Activated CD8-positive, alpha-beta T cell treated with anti-CD3 and anti-CD28 coated beads, Interleukin-2, amount 10 ng/mL, durations not matched to agents 7 days and 5 days (primary cell): ENCODE data around the gene GPR162. TPM values are rescaled to one million over a fixed set of nuclear protein-coding genes. Genes with fewer than 3 reads are reported as not detected.
"Not testable (repeated sequence)": the region's sequence is repeated elsewhere in the genome, so short reads cannot be mapped to it uniquely, and the experiment has no call there.

ENCODE experiments used
- ATAC-seq: fragments of 150-1000 bp; cut with Tn5 transposase; one replicate; pipeline ENCODE4 v1.10.0; 2021; ENCODE audit warnings: moderate library complexity
- CTCF ChIA-PET: fragments of 350-600 bp; sonication (Branson Sonifier 250); formaldehyde crosslinking; loops from one replicate; lab custom pipeline; 2021; ENCODE audit warnings: antibody characterized with exemption; lab: Charles Lee
- POLR2A ChIA-PET: fragments of 350-600 bp; sonication (Branson Sonifier 250); formaldehyde crosslinking; loops from one replicate; lab custom pipeline; 2021; ENCODE audit warnings: antibody characterized with exemption; lab: Charles Lee
- DNase-seq: peaks from one replicate; pipeline ENCODE4 v3.0.0-alpha.2; 2020
- H3K27ac Mint-ChIP-seq: one replicate; pipeline ENCODE4 v1.8.0; 2021; ENCODE audit warnings: mild to moderate bottlenecking, mixed read lengths
- H3K27me3 Mint-ChIP-seq: one replicate; pipeline ENCODE4 v1.8.0; 2021; ENCODE audit warnings: low read depth, mixed read lengths
- H3K36me3 Mint-ChIP-seq: one replicate; pipeline ENCODE4 v1.8.0; 2021; ENCODE audit warnings: low read depth, mixed read lengths
- H3K4me1 Mint-ChIP-seq: one replicate; pipeline ENCODE4 v1.8.0; 2021; ENCODE audit warnings: low read depth, mixed read lengths
- H3K4me3 Mint-ChIP-seq: one replicate; pipeline ENCODE4 v1.8.0; 2021; ENCODE audit warnings: mild to moderate bottlenecking, mixed read lengths
- H3K9me3 Mint-ChIP-seq: one replicate; pipeline ENCODE4 v1.8.0; 2022; ENCODE audit warnings: mixed read lengths; ENCODE audit not compliant: insufficient read depth
- total RNA-seq, 2 experiments: library from RNA; stranded (reverse); gene quantifications; one replicate each; pipeline ENCODE4 v1.2.3, GENCODE V29; 2021

The GPR162 gene
- total RNA-seq, 2 experiments from 2014 or later: 0.13 to 0.34 TPM

GRCh38 chr12:6874015-6874368 is 52.4 kb downstream of the GPR162 start:
- not testable (repeated sequence) for ATAC-seq
- H3K4me1 Mint-ChIP-seq: peaks cover 50% of the 10 kb centered on the region
- POLR2A ChIA-PET: interaction anchor here (1.1 to 3.6 kb wide), 7 partner anchors 18 to 121 kb away, joined by 3 to 41 read pairs (median 5); partner anchors contain the start of genes C12orf57, MLF2 and RNU7-1

More at GRCh38 chr12:6874015-6874368, 52.4 kb downstream of the GPR162 start:
- not testable (repeated sequence) for H3K27me3 Mint-ChIP-seq, DNase-seq, H3K9me3 Mint-ChIP-seq
- peak overlapping the region; percentile 94 for H3K4me3 Mint-ChIP-seq
- H3K27ac Mint-ChIP-seq: peak overlapping the region; percentile 79
- CTCF ChIA-PET: interaction anchor here (0.8 to 6.1 kb wide), 8 partner anchors 9 to 119 kb away, joined by 4 to 121 read pairs (median 15); partner anchors contain the start of genes CDCA3, LRRC23 and USP5
- H3K36me3 Mint-ChIP-seq: peaks cover 59% of the 10 kb centered on the region

Other genes with a start within 250 kb of the GPR162 start
- gene CHD4, start 214.4 kb upstream of the GPR162 start, total RNA-seq: 100 to 1,000 TPM; 277 to 292 TPM
- 10 to 100 TPM; 16.5 to 16.8 TPM for gene LPAR5, start 185.9 kb upstream of the GPR162 start, total RNA-seq
- 1 to 10 TPM in 1 of 2 experiments, under 1 TPM in 1; 0.76 to 1.7 TPM for gene ACRBP, start 174.4 kb upstream of the GPR162 start, total RNA-seq
- 10 to 100 TPM; 24.9 TPM for gene ING4, start 158.7 kb upstream of the GPR162 start, total RNA-seq
- 10 to 100 TPM; 71.9 to 76.4 TPM for gene ZNF384, start 132.4 kb upstream of the GPR162 start, total RNA-seq
- gene PIANP, start 121.0 kb upstream of the GPR162 start, total RNA-seq: not detected
- gene COPS7A, start 97.8 kb upstream of the GPR162 start, total RNA-seq: 10 to 100 TPM; 26.9 to 29.7 TPM
- 100 to 1,000 TPM; 109 to 113 TPM for gene MLF2, start 68.7 kb upstream of the GPR162 start, total RNA-seq
- gene PTMS, start 55.5 kb upstream of the GPR162 start, total RNA-seq: 10 to 100 TPM; 42.9 to 47.4 TPM
- gene LAG3, start 49.3 kb upstream of the GPR162 start, total RNA-seq: 10 to 100 TPM; 43.0 to 45.2 TPM
- 1 to 10 TPM in 1 of 2 experiments, under 1 TPM in 1; 0.90 to 1.6 TPM for gene CD4, start 32.3 kb upstream of the GPR162 start, total RNA-seq
- under 1 TPM in 1 of 2 experiments, not detected in 1; 0.26 TPM for gene P3H3, start 6.6 kb downstream of the GPR162 start, total RNA-seq
- under 1 TPM in 1 of 2 experiments, not detected in 1; 0.08 TPM for gene GNB3, start 19.1 kb downstream of the GPR162 start, total RNA-seq
- gene CDCA3, start 29.5 kb downstream of the GPR162 start, total RNA-seq: 100 to 1,000 TPM; 103 to 115 TPM
- gene USP5, start 30.3 kb downstream of the GPR162 start, total RNA-seq: 100 to 1,000 TPM; 105 to 108 TPM
- 1,000 to 10,000 TPM; 1,505 to 1,545 TPM for gene TPI1, start 45.7 kb downstream of the GPR162 start, total RNA-seq
- 10 to 100 TPM in 1 of 2 experiments, 1 to 10 TPM in 1; 10.0 to 11.2 TPM for gene SPSB2, start 51.5 kb downstream of the GPR162 start, total RNA-seq
- 1 to 10 TPM; 6.5 to 8.6 TPM for gene LRRC23, start 83.0 kb downstream of the GPR162 start, total RNA-seq
- 100 to 1,000 TPM; 133 to 141 TPM for gene ENO2, start 92.8 kb downstream of the GPR162 start, total RNA-seq
- 10 to 100 TPM; 21.6 to 24.5 TPM for gene ATN1, start 106.1 kb downstream of the GPR162 start, total RNA-seq
- gene RNU7-1, start 122.0 kb downstream of the GPR162 start, total RNA-seq: not detected
- 100 to 1,000 TPM; 184 to 185 TPM for gene C12orf57, start 122.2 kb downstream of the GPR162 start, total RNA-seq
- gene PTPN6, start 129.5 kb downstream of the GPR162 start, total RNA-seq: 100 to 1,000 TPM; 354 to 397 TPM
- gene PHB2, start 148.8 kb downstream of the GPR162 start, total RNA-seq: 100 to 1,000 TPM; 226 to 236 TPM
- 10 to 100 TPM; 54.9 to 58.7 TPM for gene EMG1, start 149.1 kb downstream of the GPR162 start, total RNA-seq
- gene LPCAT3, start 196.7 kb downstream of the GPR162 start, total RNA-seq: 10 to 100 TPM; 37.3 to 40.3 TPM
- under 1 TPM; 0.50 to 0.90 TPM for gene C1S, start 238.9 kb downstream of the GPR162 start, total RNA-seq